ENCODE results near the gene ANP32B. TPM values are rescaled to one million over a fixed set of nuclear protein-coding genes. Genes with fewer than 3 reads are reported as not detected.

The ANP32B gene
- total RNA-seq, 1 donor, result 12.7 TPM

- Histone ChIP-seq H3K36me3 (ENCODE audit: insufficient read depth, low read length) (no peaks in the 10 kb centered on the region), H3K27me3 (ENCODE audit: insufficient read depth, low read length) (peaks cover 82% of the 10 kb centered on the region), H3K4me2 (ENCODE audit: insufficient read depth, low read length) (no peak within 1 kb of the TSS), H4K20me1 (ENCODE audit: insufficient read depth, low read length) (no peaks in the 10 kb centered on the region), H3K27ac (ENCODE audit: low read depth, low read length) (no peak within 1 kb of the TSS), H2AFZ (ENCODE audit: low read length) (no peak within 1 kb of the TSS), H3K4me3 (ENCODE audit: insufficient read depth, low read length) (no peak within 1 kb of the TSS), H3K4me1 (ENCODE audit: insufficient read depth, low read length) (no peaks in the 10 kb centered on the region), H3K9me3 (ENCODE audit: low read depth, low read length) (no peaks in the 10 kb centered on the region), H3K79me2 (ENCODE audit: insufficient read depth, low read length) (no peaks in the 10 kb centered on the region)
- no peak for DNase-seq (ENCODE audit: insufficient read length, low spot score, missing footprints)
- TF ChIP-seq, protein P1, sequence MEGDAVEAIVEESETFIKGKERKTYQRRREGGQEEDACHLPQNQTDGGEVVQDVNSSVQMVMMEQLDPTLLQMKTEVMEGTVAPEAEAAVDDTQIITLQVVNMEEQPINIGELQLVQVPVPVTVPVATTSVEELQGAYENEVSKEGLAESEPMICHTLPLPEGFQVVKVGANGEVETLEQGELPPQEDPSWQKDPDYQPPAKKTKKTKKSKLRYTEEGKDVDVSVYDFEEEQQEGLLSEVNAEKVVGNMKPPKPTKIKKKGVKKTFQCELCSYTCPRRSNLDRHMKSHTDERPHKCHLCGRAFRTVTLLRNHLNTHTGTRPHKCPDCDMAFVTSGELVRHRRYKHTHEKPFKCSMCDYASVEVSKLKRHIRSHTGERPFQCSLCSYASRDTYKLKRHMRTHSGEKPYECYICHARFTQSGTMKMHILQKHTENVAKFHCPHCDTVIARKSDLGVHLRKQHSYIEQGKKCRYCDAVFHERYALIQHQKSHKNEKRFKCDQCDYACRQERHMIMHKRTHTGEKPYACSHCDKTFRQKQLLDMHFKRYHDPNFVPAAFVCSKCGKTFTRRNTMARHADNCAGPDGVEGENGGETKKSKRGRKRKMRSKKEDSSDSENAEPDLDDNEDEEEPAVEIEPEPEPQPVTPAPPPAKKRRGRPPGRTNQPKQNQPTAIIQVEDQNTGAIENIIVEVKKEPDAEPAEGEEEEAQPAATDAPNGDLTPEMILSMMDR (IDR thresholded peaks at IDR 0.05; ENCODE audit: extremely low read depth, low read depth, low read length), result no peak
Observed at GRCh38 chr9:97938081-97938644, 45.0 kb upstream of the ANP32B start, which contains the start of gene HEMGN. Gene HEMGN (minus strand): TSS chr9:97938172. CDS start chr9:97938136, 36 bp downstream.

GRCh38 chr9:97940233-97940632 lies 42.9 kb upstream of the ANP32B start:
- Histone ChIP-seq H3K79me2 (ENCODE audit: insufficient read depth, low read length) (no peaks in the 10 kb centered on the region), H3K27ac (ENCODE audit: low read depth, low read length) (no peak overlapping the region), H3K4me1 (ENCODE audit: insufficient read depth, low read length) (no peaks in the 10 kb centered on the region), H2AFZ (ENCODE audit: low read length) (no peak overlapping the region), H3K36me3 (ENCODE audit: insufficient read depth, low read length) (no peaks in the 10 kb centered on the region), H3K4me3 (ENCODE audit: insufficient read depth, low read length) (no peak overlapping the region), H3K27me3 (ENCODE audit: insufficient read depth, low read length) (peaks cover 82% of the 10 kb centered on the region), H3K9me3 (ENCODE audit: low read depth, low read length) (no peaks in the 10 kb centered on the region), H3K4me2 (ENCODE audit: insufficient read depth, low read length) (no peak overlapping the region), H4K20me1 (ENCODE audit: insufficient read depth, low read length) (no peaks in the 10 kb centered on the region)
- DNase-seq (ENCODE audit: insufficient read length, low spot score, missing footprints), result no peak
- TF ChIP-seq, protein P1 (IDR thresholded peaks at IDR 0.05; ENCODE audit: extremely low read depth, low read depth, low read length), result no peak

- Histone ChIP-seq H2AFZ (ENCODE audit: low read length) (no peak overlapping the region), H4K20me1 (ENCODE audit: insufficient read depth, low read length) (no peaks in the 10 kb centered on the region), H3K4me2 (ENCODE audit: insufficient read depth, low read length) (no peak overlapping the region), H3K4me1 (ENCODE audit: insufficient read depth, low read length) (no peaks in the 10 kb centered on the region), H3K27ac (ENCODE audit: low read depth, low read length) (no peak overlapping the region), H3K9me3 (ENCODE audit: low read depth, low read length) (no peaks in the 10 kb centered on the region), H3K79me2 (ENCODE audit: insufficient read depth, low read length) (no peaks in the 10 kb centered on the region), H3K36me3 (ENCODE audit: insufficient read depth, low read length) (no peaks in the 10 kb centered on the region), H3K4me3 (ENCODE audit: insufficient read depth, low read length) (no peak overlapping the region), H3K27me3 (ENCODE audit: insufficient read depth, low read length) (peaks cover 77% of the 10 kb centered on the region)
- no peak for DNase-seq (ENCODE audit: insufficient read length, low spot score, missing footprints)
- TF ChIP-seq, protein P1 (IDR thresholded peaks at IDR 0.05; ENCODE audit: extremely low read depth, low read depth, low read length), result no peak
Observed at GRCh38 chr9:97940741-97941140, 42.4 kb upstream of the ANP32B start.

GRCh38 chr9:97941323-97941722 lies 41.8 kb upstream of the ANP32B start:
- H3K4me1 ChIP-seq (ENCODE audit: insufficient read depth, low read length), result no peaks in the 10 kb centered on the region
- no peak overlapping the region for H3K4me2 ChIP-seq (ENCODE audit: insufficient read depth, low read length)
- H3K36me3 ChIP-seq (ENCODE audit: insufficient read depth, low read length), result no peaks in the 10 kb centered on the region
- H3K27me3 ChIP-seq (ENCODE audit: insufficient read depth, low read length), result peaks cover 71% of the 10 kb centered on the region
- DNase-seq (ENCODE audit: insufficient read length, low spot score, missing footprints), result no peak
- no peak overlapping the region for H3K27ac ChIP-seq (ENCODE audit: low read depth, low read length)
- no peaks in the 10 kb centered on the region for H3K9me3 ChIP-seq (ENCODE audit: low read depth, low read length)
- no peak overlapping the region for H2AFZ ChIP-seq (ENCODE audit: low read length)
- TF ChIP-seq, protein P1 (IDR thresholded peaks at IDR 0.05; ENCODE audit: extremely low read depth, low read depth, low read length), result no peak
- H4K20me1 ChIP-seq (ENCODE audit: insufficient read depth, low read length), result no peaks in the 10 kb centered on the region
- no peaks in the 10 kb centered on the region for H3K79me2 ChIP-seq (ENCODE audit: insufficient read depth, low read length)
- H3K4me3 ChIP-seq (ENCODE audit: insufficient read depth, low read length), result no peak overlapping the region
